ENCODE measurements around the gene POU6F2. TPM values are rescaled to one million over a fixed set of nuclear protein-coding genes. Genes with fewer than 3 reads are reported as not detected.

POU6F2 gene
- total RNA-seq, 2 donors from 2014 or later = 0.16 to 0.22 TPM

DNA sequence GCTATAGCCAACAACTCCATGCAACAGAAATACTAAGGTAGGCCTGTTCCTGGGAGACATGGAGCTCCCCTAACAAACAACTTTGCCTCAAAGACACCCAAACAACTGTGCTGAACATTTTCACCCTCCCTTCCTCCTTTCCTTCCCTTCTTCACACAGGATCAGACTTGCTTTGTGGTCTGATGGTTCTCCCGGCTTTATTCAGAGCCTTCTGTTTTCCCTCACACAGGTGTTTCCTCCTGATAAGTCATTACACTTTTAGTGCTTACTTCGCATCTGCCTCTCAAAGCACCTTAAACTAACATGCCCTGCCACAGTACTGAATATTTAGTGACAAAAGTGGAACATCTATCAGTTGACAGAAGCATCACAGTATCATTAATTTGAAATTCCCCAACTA is 532.2 kb downstream of the POU6F2 start:
- Mint-ChIP-seq H3K4me1 (peaks cover 10% of the 10 kb centered on the region), H3K27ac (no peak overlapping the region), H3K4me3 (peak overlapping the region; percentile 3), H3K36me3 (ENCODE audit: low read depth) (no peaks in the 10 kb centered on the region), H3K27me3 (peaks cover 3% of the 10 kb centered on the region), H3K9me3 (no peaks in the 10 kb centered on the region)
- ATAC-seq (replicated peaks) = no peak

DNA sequence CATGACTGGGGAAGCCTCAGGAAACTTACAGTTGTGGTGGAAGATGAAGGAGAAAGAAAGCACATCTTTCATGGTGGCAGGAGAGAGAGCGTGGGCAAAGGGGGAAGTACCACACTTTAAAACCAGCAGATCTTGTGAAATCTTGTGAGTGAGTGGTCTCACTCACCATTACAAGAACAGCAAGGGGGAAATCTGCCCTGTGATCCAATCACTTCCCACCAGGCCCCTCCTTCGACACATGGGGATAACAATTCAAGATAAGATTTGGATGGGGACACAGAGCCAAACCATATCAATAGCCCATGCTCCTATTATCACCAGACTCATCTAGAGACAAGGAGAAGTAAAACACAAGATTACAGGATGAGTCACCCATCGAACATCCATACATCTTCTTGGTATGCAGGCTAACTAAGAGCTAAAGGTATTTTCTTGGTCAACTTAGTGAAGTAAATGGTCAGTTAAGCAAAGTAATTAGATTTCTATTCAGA is 533.2 kb downstream of the POU6F2 start:
- Mint-ChIP-seq H3K4me1 (peaks cover 10% of the 10 kb centered on the region), H3K27me3 (peaks cover 6% of the 10 kb centered on the region), H3K27ac (peak overlapping the region; percentile 55), H3K36me3 (ENCODE audit: low read depth) (no peaks in the 10 kb centered on the region), H3K4me3 (no peak overlapping the region), H3K9me3 (no peaks in the 10 kb centered on the region)
- ATAC-seq (replicated peaks) = peak; percentile 82

DNA sequence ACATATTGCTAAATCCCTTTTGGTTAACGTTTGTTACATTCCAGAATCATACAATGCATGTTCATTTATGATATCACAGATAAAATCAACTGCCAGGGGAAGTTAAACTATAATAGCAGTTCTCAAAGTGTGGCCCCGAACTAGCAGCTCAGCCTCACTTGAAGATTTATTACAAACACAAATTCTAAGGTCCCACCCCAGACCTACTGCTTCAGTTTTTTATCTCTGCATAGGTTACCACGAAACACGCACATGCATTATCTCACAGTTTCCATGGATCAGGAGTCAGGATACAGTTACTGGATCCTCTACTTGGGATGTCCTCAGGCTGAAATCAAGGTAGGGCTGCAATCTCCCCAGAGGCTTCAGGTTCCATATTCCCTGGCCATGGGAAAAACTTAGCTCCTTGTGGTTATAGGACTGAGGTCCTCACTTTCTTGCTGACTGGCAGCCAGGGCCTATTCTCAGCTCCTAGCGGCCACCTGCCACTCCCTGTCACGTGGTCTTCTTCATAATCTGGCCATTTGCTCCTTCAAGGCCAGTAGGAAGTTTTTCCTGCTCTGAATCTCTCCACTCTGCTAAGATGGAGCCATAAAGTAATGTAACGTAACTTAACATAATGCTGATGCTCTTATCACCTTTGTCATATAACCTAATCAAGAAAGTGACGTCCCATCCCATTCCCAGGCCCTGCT is 538.0 kb downstream of the POU6F2 start:
- Mint-ChIP-seq H3K9me3 (no peaks in the 10 kb centered on the region), H3K36me3 (ENCODE audit: low read depth) (no peaks in the 10 kb centered on the region), H3K27me3 (peaks cover 6% of the 10 kb centered on the region), H3K4me1 (no peaks in the 10 kb centered on the region), H3K4me3 (no peak overlapping the region), H3K27ac (no peak overlapping the region)
- no peak for ATAC-seq (replicated peaks)

DNA sequence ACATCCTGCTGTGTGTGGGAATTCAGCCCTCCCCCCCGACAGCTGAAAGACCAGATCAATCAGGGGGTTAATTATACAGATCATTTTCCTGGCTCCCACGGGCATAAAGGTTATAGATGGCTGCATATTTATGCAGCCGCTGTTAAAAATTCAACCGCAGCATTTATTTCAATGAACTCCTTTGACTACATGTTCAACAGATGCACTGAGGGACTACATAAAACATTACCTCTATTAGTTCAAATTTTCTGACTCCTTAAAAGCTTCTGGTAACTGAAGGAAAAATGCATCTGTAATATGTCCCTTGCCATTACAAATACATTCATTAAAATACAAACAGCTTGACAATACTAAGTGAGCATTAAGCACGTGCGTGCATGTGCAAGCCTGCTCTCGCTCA is 538.8 kb downstream of the POU6F2 start:
- no peaks in the 10 kb centered on the region for H3K36me3 Mint-ChIP-seq (ENCODE audit: low read depth)
- no peaks in the 10 kb centered on the region for H3K9me3 Mint-ChIP-seq
- H3K4me1 Mint-ChIP-seq = no peaks in the 10 kb centered on the region
- no peak for ATAC-seq (replicated peaks)
- H3K27me3 Mint-ChIP-seq = peaks cover 7% of the 10 kb centered on the region
- no peak overlapping the region for H3K27ac Mint-ChIP-seq
- no peak overlapping the region for H3K4me3 Mint-ChIP-seq

DNA sequence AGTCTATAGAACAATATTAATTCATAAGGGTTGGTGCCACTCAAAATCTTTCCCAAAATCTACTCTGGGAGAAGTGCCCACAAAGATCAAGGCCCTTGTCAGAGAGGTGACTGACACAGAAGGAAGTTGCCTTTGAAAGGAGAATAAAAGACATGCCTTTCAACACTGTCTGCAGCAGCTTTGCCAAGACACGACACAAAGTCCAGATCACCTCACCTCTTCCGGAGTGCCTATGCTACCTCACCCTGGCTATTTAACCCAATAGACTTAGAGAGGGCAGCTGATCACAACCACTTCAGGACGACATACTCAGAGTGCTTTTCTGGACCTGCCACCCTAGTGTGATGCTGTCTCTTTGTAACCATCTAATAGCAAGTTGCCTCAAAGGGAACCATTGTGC is 539.5 kb downstream of the POU6F2 start:
- H3K4me1 Mint-ChIP-seq = no peaks in the 10 kb centered on the region
- peaks cover 9% of the 10 kb centered on the region for H3K27me3 Mint-ChIP-seq
- no peaks in the 10 kb centered on the region for H3K36me3 Mint-ChIP-seq (ENCODE audit: low read depth)
- H3K4me3 Mint-ChIP-seq = no peak overlapping the region
- H3K27ac Mint-ChIP-seq = no peak overlapping the region
- no peak for ATAC-seq (replicated peaks)
- H3K9me3 Mint-ChIP-seq = no peaks in the 10 kb centered on the region

Other genes starting within 250 kb of the POU6F2 start
- gene VPS41, start 68.7 kb upstream of the POU6F2 start, total RNA-seq = 10 to 100 TPM; 78.4 to 80.5 TPM